GM12878 (cell line): ENCODE data around the gene SCIN. TPM values are rescaled to one million over a fixed set of nuclear protein-coding genes. Genes with fewer than 3 reads are reported as not detected.

Experiments
- ATAC-seq: fragments of 200-7000 bp; cut with Tn5 transposase; 3 replicates; pipeline ENCODE4 v1.9.1; 2020; ENCODE audit warnings: mild to moderate bottlenecking, moderate library complexity
- BruUV-seq: library from RNA; stranded (reverse); fragments of 400-500 nt; replicated peaks from 2 replicates; lab custom pipeline; 2021; lab: Mats Ljungman, UMichigan
- CTCF ChIA-PET: fragments of 300-600 bp; sonication (Branson Sonifier 250); formaldehyde crosslinking; extraction: SDS; loops from one replicate; lab custom pipeline; 2021; ENCODE audit warnings: inconsistent platforms; lab: Yijun Ruan, JAX
- POLR2A ChIA-PET: fragments of 350-600 bp; formaldehyde crosslinking; extraction: SDS; loops from one replicate; lab custom pipeline; 2021; ENCODE audit warnings: inconsistent platforms; lab: Charles Lee
- RAD21 ChIA-PET: fragments of 300-600 bp; sonication (Branson Sonifier 250); formaldehyde crosslinking; loops from one replicate; lab custom pipeline; 2023; ENCODE audit warnings: antibody characterized with exemption; ENCODE audit not compliant: unreplicated experiment; lab: Charles Lee
- SMC1A ChIA-PET: fragments of 300-600 bp; sonication (Branson Sonifier 250); formaldehyde crosslinking; loops from one replicate; lab custom pipeline; 2023; ENCODE audit not compliant: unreplicated experiment, uncharacterized antibody; lab: Charles Lee
- DNase-seq: peaks from one replicate; pipeline ENCODE4 v3.0.0-alpha.2; 2011; ENCODE audit warnings: low read depth, low spot score
- FAIRE-seq: peaks from 3 replicates; lab custom pipeline; 2011; peaks lifted over from hg19 to GRCh38; lab: Jason Lieb, UNC
- H2AFZ ChIP-seq: 2 replicates; pipeline ENCODE4 v1.6.0; 2011; ENCODE audit warnings: low read depth, low read length, control low read depth; ENCODE audit not compliant: control insufficient read depth
- H3K27ac ChIP-seq: 2 replicates; pipeline ENCODE4 v1.5.1; 2011; ENCODE audit warnings: control low read depth; ENCODE audit not compliant: control insufficient read depth, insufficient read depth
- H3K27me3 ChIP-seq, 2 experiments: replicated peaks in 1 of 2; 2 replicates each; pipeline versions ENCODE4 v1.6.0 to v1.6.1; 2011; ENCODE audit warnings: low read length in 1 of 2; ENCODE audit not compliant: control insufficient read depth in 2 of 2, insufficient read depth in 2 of 2
- H3K36me3 ChIP-seq, 2 experiments: 2 replicates each; pipeline ENCODE4 v1.5.1; 2011; ENCODE audit warnings: low read length in 1 of 2; ENCODE audit not compliant: control insufficient read depth in 2 of 2, insufficient read depth in 2 of 2
- H3K4me1 ChIP-seq: 2 replicates; pipeline ENCODE4 v1.6.1; 2011; ENCODE audit warnings: mild to moderate bottlenecking, low read length, moderate library complexity, mixed read lengths; ENCODE audit not compliant: control insufficient read depth, insufficient read depth
- H3K4me2 ChIP-seq: 2 replicates; pipeline ENCODE4 v1.6.0; 2011; ENCODE audit warnings: control low read depth; ENCODE audit not compliant: control insufficient read depth, insufficient read depth
- H3K4me3 ChIP-seq: fragments of 200-600 bp; sonication (generic); 2 replicates; pipeline ENCODE4 v1.5.1; 2016
- H3K79me2 ChIP-seq: 2 replicates; pipeline ENCODE4 v1.6.0; 2011; ENCODE audit warnings: low read length; ENCODE audit not compliant: control insufficient read depth, insufficient read depth
- H3K9ac ChIP-seq: 2 replicates; pipeline ENCODE4 v1.8.0; 2011; ENCODE audit warnings: low read length, control low read depth, mixed read lengths; ENCODE audit not compliant: control insufficient read depth, insufficient read depth
- H3K9me3 ChIP-seq: replicated peaks from 3 replicates; pipeline ENCODE4 v1.5.1; 2011; ENCODE audit warnings: mild to moderate bottlenecking, low read length; ENCODE audit not compliant: control insufficient read depth, insufficient read depth
- H4K20me1 ChIP-seq: 2 replicates; pipeline ENCODE4 v1.6.0; 2011; ENCODE audit not compliant: control insufficient read depth, insufficient read depth
- CBX5 ChIP-seq: sonication (generic); IDR thresholded peaks from 2 replicates; pipeline ENCODE4 v1.6.1; 2016; ENCODE audit warnings: low read depth, moderate library complexity, mild to moderate bottlenecking, inconsistent platforms
- CHD1 ChIP-seq: IDR thresholded peaks from 2 replicates; pipeline ENCODE4 v1.6.1; 2012; ENCODE audit warnings: low read depth, low read length, improper control_type of control experiment
- EP300 ChIP-seq, 2 experiments: fragments of 150-350 bp in 1 of 2; IDR thresholded peaks; 2 replicates each; pipeline ENCODE4 v1.6.1; 2011 to 2012; ENCODE audit warnings: low read depth in 2 of 2, low read length in 2 of 2, borderline replicate concordance in 1 of 2, improper control_type of control experiment in 1 of 2, inconsistent platforms in 1 of 2; ENCODE audit not compliant: control insufficient read depth in 1 of 2
- NBN ChIP-seq: fragments of 450-650 bp; IDR thresholded peaks from 2 replicates; pipeline ENCODE4 v1.6.1; 2016
- PKNOX1 ChIP-seq: fragments of 450-650 bp; IDR thresholded peaks from 2 replicates; pipeline ENCODE4 v1.6.1; 2016; ENCODE audit warnings: mild to moderate bottlenecking
- PRDM15 ChIP-seq: fragments of 450-650 bp; formaldehyde crosslinking; IDR thresholded peaks from 2 replicates; pipeline ENCODE4 v1.4.0; 2020; ENCODE audit warnings: mild to moderate bottlenecking, moderate library complexity
- RAD51 ChIP-seq: fragments of 450-650 bp; IDR thresholded peaks from 2 replicates; pipeline ENCODE4 v1.6.1; 2016; ENCODE audit warnings: moderate library complexity, mild to moderate bottlenecking, inconsistent platforms
- RELA ChIP-seq: fragments of 450-650 bp; IDR thresholded peaks from 2 replicates; pipeline ENCODE4 v1.8.0; 2014; ENCODE audit warnings: borderline replicate concordance; ENCODE audit not compliant: partially characterized antibody
- RFX5 ChIP-seq: IDR thresholded peaks from 2 replicates; pipeline ENCODE4 v1.6.1; 2011; ENCODE audit warnings: low read depth, low read length, improper control_type of control experiment
- TARDBP ChIP-seq: IDR thresholded peaks from 2 replicates; pipeline ENCODE4 v1.6.1; 2016; ENCODE audit warnings: borderline replicate concordance
- TBL1XR1 ChIP-seq: IDR thresholded peaks from 2 replicates; pipeline ENCODE4 v1.6.1; 2012; ENCODE audit warnings: low read depth, low read length, improper control_type of control experiment
- WRNIP1 ChIP-seq: IDR thresholded peaks from 2 replicates; pipeline ENCODE4 v1.6.1; 2011; ENCODE audit warnings: low read depth, low read length, improper control_type of control experiment, borderline replicate concordance
- ZBTB33 ChIP-seq: fragments of 450-650 bp; IDR thresholded peaks from 2 replicates; pipeline ENCODE4 v1.6.1; 2017; ENCODE audit warnings: mild to moderate bottlenecking
- ZNF274 ChIP-seq: IDR thresholded peaks from one replicate; pipeline ENCODE4 v1.8.0; 2011; ENCODE audit not compliant: insufficient read length, insufficient read depth
- ZSCAN29 ChIP-seq: fragments of 450-650 bp; IDR thresholded peaks from 2 replicates; pipeline ENCODE4 v1.6.1; 2017; ENCODE audit warnings: mild to moderate bottlenecking, moderate library complexity
- WGBS: methylation state at CpG from one replicate; pipeline ENCODE4 v1.1.6; 2016; ENCODE audit warnings: low lambda C conversion rate; ENCODE audit not compliant: insufficient replicate concordance, insufficient coverage; ENCODE audit errors: missing lambda C conversion rate; 5-methylcytosine and 5-hydroxymethylcytosine counted together
- in situ Hi-C: fragments of 300-500 bp; cut with MboI; formaldehyde crosslinking; loops from 9 replicates; pipeline ENCODE4 v1.14.3; 2018; ENCODE audit warnings: mixed read lengths
- intact Hi-C: fragments of 100-400 bp; cut with micrococcal nuclease; formaldehyde crosslinking; loops from one replicate; pipeline ENCODE4 v1.14.2; 2022; ENCODE audit not compliant: unreplicated experiment
- polyA plus RNA-seq, 11 experiments: library from polyadenylated mRNA; depleted of rRNA in 4 of 11; unstranded in 6 of 11; stranded (reverse) in 5 of 11; fragments of >200 nt; fragmentation: Nextera tagmentation in 4 of 11; fragmentation: Illumina TruSeq in 1 of 11; extraction: Ambion mirVana in 4 of 11; extraction: Trizol in 1 of 11; gene quantifications; 1 replicate in 1 of 11; 2 replicates in 10 of 11; pipeline versions ENCODE4 v1.2.1 to v1.2.3, GENCODE V29; 2011 to 2016; ENCODE audit warnings: inconsistent platforms in 2 of 11, missing spikeins in 2 of 11, low read depth in 1 of 11
- total RNA-seq, 4 experiments: library from RNA; depleted of rRNA in 3 of 4; stranded (reverse); fragments of >200 nt in 3 of 4; fragmentation: Illumina TruSeq in 1 of 4; extraction: Trizol in 1 of 4; gene quantifications; 2 replicates each; pipeline versions ENCODE4 v1.2.1 to v1.2.3, GENCODE V29; 2013 to 2021
- TF ChIP-seq, protein P1 (sequence below): IDR thresholded peaks from 2 replicates; pipeline ENCODE4 v1.6.1; 2012; ENCODE audit warnings: mild to moderate bottlenecking, low read depth, low read length

The SCIN gene
- total and polyA plus RNA-seq, 10 of the 15 experiments (the other 5 are each of a cell fraction or from before 2014, with no cell fraction given), result 0.23 to 2.1 (median 1.0) TPM

GRCh38 chr7:12583176-12583575 is 12.7 kb downstream of the SCIN start:
- Histone ChIP-seq H3K36me3 (no peaks in the 10 kb centered on the region), H3K9me3 (no peaks in the 10 kb centered on the region), H3K9ac (no peak overlapping the region), H3K4me3 (no peak overlapping the region), H3K4me2 (no peak overlapping the region), H4K20me1 (no peaks in the 10 kb centered on the region), H3K27ac (no peak overlapping the region), H2AFZ (no peak overlapping the region), H3K4me1 (peaks cover 4% of the 10 kb centered on the region; the same call in 1 of the 2 replicates), H3K79me2 (no peaks in the 10 kb centered on the region), H3K27me3 (no peaks in the 10 kb centered on the region)
- no TSS peak for BruUV-seq
- ChIA-PET SMC1A (no interaction called here), CTCF (no interaction called here), RAD21 (no interaction called here), POLR2A (no interaction called here)
- no peak for ATAC-seq
- FAIRE-seq, result no peak
- no peak for DNase-seq
- intact Hi-C loops (no loop called here), in situ Hi-C loops (no loop called here)
- 56% methylated on average over 1 of the region's 1 CpG for WGBS
- TF ChIP-seq RELA (no peak), RAD51 (no peak), PKNOX1 (no peak), NBN (no peak), TARDBP (no peak), ZNF274 (no peak), CBX5 (no peak), RFX5 (no peak), CHD1 (no peak), PRDM15 (CRISPR knock-in tag) (no peak), ZBTB33 (no peak), ZSCAN29 (no peak), TBL1XR1 (no peak), EP300 (IDR thresholded peaks at IDR 0.05; ENCODE audit: borderline replicate concordance in 1 of 2, control insufficient read depth in 1 of 2, low read depth in 2 of 2, low read length in 2 of 2) (no peak), WRNIP1 (no peak)
- TF ChIP-seq, protein P1, sequence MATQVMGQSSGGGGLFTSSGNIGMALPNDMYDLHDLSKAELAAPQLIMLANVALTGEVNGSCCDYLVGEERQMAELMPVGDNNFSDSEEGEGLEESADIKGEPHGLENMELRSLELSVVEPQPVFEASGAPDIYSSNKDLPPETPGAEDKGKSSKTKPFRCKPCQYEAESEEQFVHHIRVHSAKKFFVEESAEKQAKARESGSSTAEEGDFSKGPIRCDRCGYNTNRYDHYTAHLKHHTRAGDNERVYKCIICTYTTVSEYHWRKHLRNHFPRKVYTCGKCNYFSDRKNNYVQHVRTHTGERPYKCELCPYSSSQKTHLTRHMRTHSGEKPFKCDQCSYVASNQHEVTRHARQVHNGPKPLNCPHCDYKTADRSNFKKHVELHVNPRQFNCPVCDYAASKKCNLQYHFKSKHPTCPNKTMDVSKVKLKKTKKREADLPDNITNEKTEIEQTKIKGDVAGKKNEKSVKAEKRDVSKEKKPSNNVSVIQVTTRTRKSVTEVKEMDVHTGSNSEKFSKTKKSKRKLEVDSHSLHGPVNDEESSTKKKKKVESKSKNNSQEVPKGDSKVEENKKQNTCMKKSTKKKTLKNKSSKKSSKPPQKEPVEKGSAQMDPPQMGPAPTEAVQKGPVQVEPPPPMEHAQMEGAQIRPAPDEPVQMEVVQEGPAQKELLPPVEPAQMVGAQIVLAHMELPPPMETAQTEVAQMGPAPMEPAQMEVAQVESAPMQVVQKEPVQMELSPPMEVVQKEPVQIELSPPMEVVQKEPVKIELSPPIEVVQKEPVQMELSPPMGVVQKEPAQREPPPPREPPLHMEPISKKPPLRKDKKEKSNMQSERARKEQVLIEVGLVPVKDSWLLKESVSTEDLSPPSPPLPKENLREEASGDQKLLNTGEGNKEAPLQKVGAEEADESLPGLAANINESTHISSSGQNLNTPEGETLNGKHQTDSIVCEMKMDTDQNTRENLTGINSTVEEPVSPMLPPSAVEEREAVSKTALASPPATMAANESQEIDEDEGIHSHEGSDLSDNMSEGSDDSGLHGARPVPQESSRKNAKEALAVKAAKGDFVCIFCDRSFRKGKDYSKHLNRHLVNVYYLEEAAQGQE, result no peak
